Glutamatergic neuron (in vitro differentiated cells): Measurements from ENCODE around the gene ZNF618. TPM values are rescaled to one million over a fixed set of nuclear protein-coding genes. Genes with fewer than 3 reads are reported as not detected.

Experiments used
- DNase-seq: peaks from one replicate; pipeline ENCODE4 v3.0.0; 2022
- H3K27ac Mint-ChIP-seq: one replicate; pipeline ENCODE4 v1.8.0; 2020; ENCODE audit warnings: mild to moderate bottlenecking, mixed read lengths, inconsistent platforms; ENCODE audit not compliant: unreplicated experiment
- H3K27me3 Mint-ChIP-seq: one replicate; pipeline ENCODE4 v1.8.0; 2020; ENCODE audit warnings: mild to moderate bottlenecking, moderate library complexity, mixed read lengths, inconsistent platforms; ENCODE audit not compliant: unreplicated experiment
- H3K36me3 Mint-ChIP-seq: one replicate; pipeline ENCODE4 v1.8.0; 2020; ENCODE audit warnings: mild to moderate bottlenecking, mixed read lengths, inconsistent platforms; ENCODE audit not compliant: unreplicated experiment
- H3K4me1 Mint-ChIP-seq: one replicate; pipeline ENCODE4 v1.8.0; 2020; ENCODE audit warnings: mild to moderate bottlenecking, low read depth, mixed read lengths, inconsistent platforms; ENCODE audit not compliant: unreplicated experiment
- H3K4me3 Mint-ChIP-seq: one replicate; pipeline ENCODE4 v1.8.0; 2020; ENCODE audit warnings: mild to moderate bottlenecking, mixed read lengths, inconsistent platforms; ENCODE audit not compliant: unreplicated experiment
- H3K9me3 Mint-ChIP-seq: one replicate; pipeline ENCODE4 v1.8.0; 2020; ENCODE audit warnings: mild to moderate bottlenecking, moderate library complexity, mixed read lengths, inconsistent platforms; ENCODE audit not compliant: unreplicated experiment
- CTCF ChIP-seq: fragments of 200-600 bp; sonication (generic); IDR thresholded peaks from one replicate; pipeline ENCODE4 v1.5.0; 2021; ENCODE audit not compliant: partially characterized antibody, unreplicated experiment
- total RNA-seq: library from RNA; stranded (reverse); fragmentation: NEBNext Ultra II Directional; extraction: Animal tissue kit (Norgen Biotek cat#: 25700); gene quantifications from one replicate; pipeline ENCODE4 v1.2.1, GENCODE V29; 2021; ENCODE audit not compliant: unreplicated experiment

ZNF618 gene
- total RNA-seq, 1 donor from 2014 or later: 114 TPM

DNA sequence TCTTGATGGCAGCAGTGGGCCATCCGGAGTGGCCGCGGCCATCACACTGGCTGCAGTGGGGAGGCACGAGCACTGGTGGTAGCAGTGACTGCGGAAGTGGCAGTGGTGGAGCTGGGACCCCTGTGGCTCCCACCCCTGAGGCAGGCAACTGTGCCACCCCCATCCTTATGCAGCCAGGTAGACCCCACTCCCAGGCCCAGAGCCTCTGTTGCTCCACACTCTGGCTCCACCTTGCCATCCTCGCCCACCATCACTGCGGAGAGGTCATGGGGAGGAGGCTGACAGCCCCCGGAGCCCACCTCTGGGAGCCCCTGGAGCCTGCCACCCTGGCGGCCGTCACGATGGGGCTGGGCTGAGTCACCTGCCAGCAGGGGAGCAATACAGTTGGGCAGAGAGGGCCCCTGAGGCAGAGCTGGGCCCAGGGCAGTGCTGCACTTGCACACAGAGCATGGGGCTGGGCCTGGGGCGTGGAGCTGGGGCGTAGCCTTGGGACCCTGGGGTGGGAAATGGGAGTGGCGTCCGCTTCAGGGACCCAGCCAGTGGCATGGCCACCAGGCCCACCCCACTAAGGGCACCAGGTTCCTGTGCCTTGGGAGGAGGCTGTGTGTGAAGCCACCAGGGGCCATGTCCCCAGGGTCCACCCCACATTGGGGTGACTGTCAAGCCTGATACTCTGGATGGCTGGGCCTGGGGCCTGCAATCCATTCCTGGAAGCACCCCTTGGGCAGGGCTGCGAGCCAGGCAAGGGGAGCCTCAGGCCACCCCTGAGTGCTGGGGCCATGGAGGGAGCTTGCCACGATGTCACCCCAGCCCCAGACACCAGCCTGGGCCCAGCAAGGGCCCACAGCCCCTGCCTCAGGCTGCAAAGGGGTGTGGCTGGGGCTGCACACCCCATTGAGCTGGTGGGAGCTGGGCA, 194.3 kb downstream of the ZNF618 start:
- no peak overlapping the region for H3K27ac Mint-ChIP-seq
- TF ChIP-seq CTCF: no peak
- H3K4me3 Mint-ChIP-seq: no peak overlapping the region
- DNase-seq: no peak
- no peaks in the 10 kb centered on the region for H3K4me1 Mint-ChIP-seq
- no peaks in the 10 kb centered on the region for H3K27me3 Mint-ChIP-seq
- H3K36me3 Mint-ChIP-seq: no peaks in the 10 kb centered on the region
- peaks cover 1% of the 10 kb centered on the region for H3K9me3 Mint-ChIP-seq

DNA sequence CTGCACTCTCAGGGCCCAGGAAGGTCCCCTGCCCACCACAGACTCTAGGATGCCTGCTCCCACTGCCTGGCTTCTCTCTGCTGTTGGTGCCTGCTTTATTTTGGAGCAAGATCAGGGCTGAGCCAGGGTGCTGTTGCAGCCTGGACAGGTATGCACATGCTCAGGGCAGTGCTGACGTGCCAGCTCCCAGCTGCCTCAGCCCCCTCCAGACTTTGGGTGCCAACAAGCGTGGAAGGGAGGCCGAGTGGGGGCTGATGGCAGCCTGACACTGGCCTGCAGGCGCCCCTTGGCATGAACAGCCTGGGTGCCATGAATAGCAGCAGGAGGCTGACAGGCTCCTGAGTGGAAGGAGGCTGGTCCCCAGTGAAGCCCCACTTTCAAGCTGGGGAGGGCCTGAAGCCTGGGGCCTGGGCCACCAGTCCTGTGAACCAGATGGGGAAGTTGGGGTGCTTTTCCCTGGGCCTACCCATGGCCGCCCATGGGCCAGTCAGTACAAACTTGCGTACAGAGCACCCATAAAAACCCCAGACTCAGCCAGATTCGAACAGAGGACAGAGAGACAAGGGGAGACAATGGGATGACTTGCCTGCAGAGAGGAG, 195.2 kb downstream of the ZNF618 start:
- H3K9me3 Mint-ChIP-seq: peaks cover 1% of the 10 kb centered on the region
- no peak overlapping the region for H3K27ac Mint-ChIP-seq
- TF ChIP-seq CTCF: no peak

DNA sequence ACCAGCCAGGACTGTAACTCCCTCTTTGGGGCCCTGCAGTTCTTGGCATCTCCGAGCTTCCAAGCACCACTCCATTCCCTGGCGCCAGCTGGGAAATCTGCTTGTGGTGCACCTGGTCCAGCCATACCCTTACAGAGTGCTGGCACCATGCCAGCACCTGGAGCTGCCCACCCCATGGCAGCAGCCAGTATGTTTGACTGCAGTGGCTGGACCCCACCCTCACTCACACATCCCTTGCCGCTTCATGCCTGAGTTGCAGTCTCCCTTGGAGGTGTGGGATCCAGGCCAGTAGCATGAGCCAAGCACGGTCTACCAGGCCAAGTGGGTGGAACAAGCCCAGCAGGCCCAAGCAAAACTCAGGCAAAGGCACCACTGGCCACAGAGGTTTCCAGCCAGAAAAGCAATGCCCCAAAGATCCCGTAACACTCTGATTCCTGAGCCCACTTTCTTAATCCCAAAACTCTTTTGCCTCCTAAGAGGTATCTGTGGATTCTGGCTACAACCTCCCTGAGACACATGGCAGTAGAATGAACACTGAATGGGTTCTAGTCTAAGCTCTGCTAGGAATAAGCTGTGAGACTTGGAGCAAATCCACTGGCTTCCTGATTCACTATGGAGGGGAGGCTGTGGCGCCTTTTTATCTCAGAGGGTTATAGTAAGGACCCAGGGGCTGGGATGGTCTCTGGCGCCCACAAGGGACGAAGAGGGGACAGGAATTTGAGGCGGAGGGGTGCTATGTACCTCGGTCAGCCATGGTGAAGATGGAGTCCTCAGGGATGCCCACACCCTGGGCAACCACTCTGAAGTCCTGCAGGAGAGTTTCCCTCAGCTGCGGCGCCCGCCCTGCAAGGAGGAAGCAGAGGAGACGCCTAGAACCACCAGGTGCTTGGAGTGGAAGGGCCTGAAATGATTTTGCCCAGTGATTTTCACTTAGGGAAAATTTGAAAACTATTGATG, 196.4 kb downstream of the ZNF618 start:
- peaks cover 5% of the 10 kb centered on the region for H3K27me3 Mint-ChIP-seq
- DNase-seq: no peak
- TF ChIP-seq CTCF: no peak
- no peaks in the 10 kb centered on the region for H3K4me1 Mint-ChIP-seq
- no peak overlapping the region for H3K4me3 Mint-ChIP-seq
- peaks cover 2% of the 10 kb centered on the region for H3K9me3 Mint-ChIP-seq
- H3K27ac Mint-ChIP-seq: no peak overlapping the region
- H3K36me3 Mint-ChIP-seq: no peaks in the 10 kb centered on the region

More for the DNA sequence above, 195.2 kb downstream of the ZNF618 start:
- no peak for DNase-seq
- no peak overlapping the region for H3K4me3 Mint-ChIP-seq
- H3K27me3 Mint-ChIP-seq: peaks cover 4% of the 10 kb centered on the region
- H3K4me1 Mint-ChIP-seq: no peaks in the 10 kb centered on the region
- no peaks in the 10 kb centered on the region for H3K36me3 Mint-ChIP-seq

- Mint-ChIP-seq H3K27ac (no peak overlapping the region), H3K4me1 (no peaks in the 10 kb centered on the region), H3K4me3 (no peak overlapping the region), H3K27me3 (peaks cover 8% of the 10 kb centered on the region), H3K9me3 (peaks cover 10% of the 10 kb centered on the region), H3K36me3 (peaks cover 6% of the 10 kb centered on the region)
- no peak for TF ChIP-seq CTCF
- DNase-seq: no peak
Measured at GRCh38 chr9:114075602-114076001, 199.5 kb downstream of the ZNF618 start.
